ENCODE results near the gene TACC3. TPM values are rescaled to one million over a fixed set of nuclear protein-coding genes. Genes with fewer than 3 reads are reported as not detected.

The TACC3 gene
- total RNA-seq, 4 donors from 2014 or later = 19.1 to 138 (median 28.0) TPM

- H3K9me3 ChIP-seq = no peaks in the 10 kb centered on the region
- TF ChIP-seq POLR2A (IDR thresholded peaks at IDR 0.05) (no peak), CTCF (IDR thresholded peaks at IDR 0.05) (no peak)
- peaks cover 0 to 24% (median 10%) of the 10 kb centered on the region in 4 donors for H3K4me1 ChIP-seq
- H3K27ac ChIP-seq = no peak overlapping the region
- peaks cover 0 to 18% of the 10 kb centered on the region in 2 donors for H3K27me3 ChIP-seq
- H3K4me3 ChIP-seq = no peak overlapping the region
- DNase-seq = no peak
- no peaks in the 10 kb centered on the region for H3K36me3 ChIP-seq
Measured at GRCh38 chr4:1764670-1765069, 43.3 kb downstream of the TACC3 start.

GRCh38 chr4:1765409-1766072, 44.2 kb downstream of the TACC3 start:
- Histone ChIP-seq H3K4me1 (peaks cover 0 to 24% (median 10%) of the 10 kb centered on the region in 4 donors), H3K27ac (no peak overlapping the region), H3K36me3 (no peaks in the 10 kb centered on the region), H3K4me3 (no peak overlapping the region), H3K9me3 (no peaks in the 10 kb centered on the region), H3K27me3 (peaks cover 0 to 18% of the 10 kb centered on the region in 2 donors)
- TF ChIP-seq CTCF (IDR thresholded peaks at IDR 0.05) = no peak
- TF ChIP-seq POLR2A (IDR thresholded peaks at IDR 0.05) = no peak
- no peak for DNase-seq

GRCh38 chr4:1766106-1767060, 45.1 kb downstream of the TACC3 start:
- no peak for TF ChIP-seq POLR2A (IDR thresholded peaks at IDR 0.05)
- no peak for TF ChIP-seq CTCF (IDR thresholded peaks at IDR 0.05)
- no peaks in the 10 kb centered on the region for H3K9me3 ChIP-seq
- H3K27ac ChIP-seq = no peak overlapping the region
- peaks cover 0 to 18% of the 10 kb centered on the region in 2 donors for H3K27me3 ChIP-seq
- no peaks in the 10 kb centered on the region for H3K36me3 ChIP-seq
- peaks cover 0 to 24% (median 10%) of the 10 kb centered on the region in 4 donors for H3K4me1 ChIP-seq
- no peak for DNase-seq
- H3K4me3 ChIP-seq = peak overlapping the region; percentile 33 to 65 (median 54)

GRCh38 chr4:1767061-1767769, 45.9 kb downstream of the TACC3 start:
- H3K27ac ChIP-seq = no peak overlapping the region
- peak in 1 of 3 donors; percentile 25 for DNase-seq
- H3K4me1 ChIP-seq = peaks cover 0 to 24% (median 10%) of the 10 kb centered on the region in 4 donors
- TF ChIP-seq CTCF (IDR thresholded peaks at IDR 0.05) (no peak), POLR2A (IDR thresholded peaks at IDR 0.05) (no peak)
- no peaks in the 10 kb centered on the region for H3K9me3 ChIP-seq
- peaks cover 0 to 18% of the 10 kb centered on the region in 2 donors for H3K27me3 ChIP-seq
- no peaks in the 10 kb centered on the region for H3K36me3 ChIP-seq
- peak overlapping the region; percentile 33 to 65 (median 54) for H3K4me3 ChIP-seq

- peak in 2 of 3 donors; percentile 55 to 71 for DNase-seq
- Histone ChIP-seq H3K4me3 (peak overlapping the region; percentile 33 to 65 (median 54)), H3K27ac (no peak overlapping the region), H3K36me3 (no peaks in the 10 kb centered on the region), H3K27me3 (peaks cover 0 to 18% of the 10 kb centered on the region in 2 donors), H3K9me3 (no peaks in the 10 kb centered on the region), H3K4me1 (peaks cover 0 to 23% (median 10%) of the 10 kb centered on the region in 4 donors)
- TF ChIP-seq POLR2A (IDR thresholded peaks at IDR 0.05) (no peak), CTCF (IDR thresholded peaks at IDR 0.05) (peak in 4 of 6 experiments; percentile 12 to 31 (median 14))
Measured at GRCh38 chr4:1767770-1768366, 46.5 kb downstream of the TACC3 start.

Data from Peyer's patch (tissue), 4 donors.